Keratinocyte (primary cell): ENCODE results near the gene CXXC5. TPM values are rescaled to one million over a fixed set of nuclear protein-coding genes. Genes with fewer than 3 reads are reported as not detected.

Experiments used
- DNase-seq: peaks from one replicate; pipeline ENCODE4 v3.0.0-alpha.2; 2011; ENCODE audit warnings: low read depth, missing footprints, low spot score
- FAIRE-seq: peaks from 2 replicates; lab custom pipeline; 2011; peaks lifted over from hg19 to GRCh38; lab: Jason Lieb, UNC
- H2AFZ ChIP-seq: 2 replicates; pipeline ENCODE4 v1.6.0; 2012; ENCODE audit warnings: low read length, control low read depth, inconsistent platforms; ENCODE audit not compliant: control insufficient read depth
- H3K27ac ChIP-seq: 2 replicates; pipeline ENCODE4 v1.5.1; 2011; ENCODE audit warnings: low read length; ENCODE audit not compliant: control insufficient read depth, insufficient read depth
- H3K27me3 ChIP-seq: 3 replicates; pipeline ENCODE4 v1.6.0; 2011; ENCODE audit warnings: low read length; ENCODE audit not compliant: control insufficient read depth, insufficient read depth; ENCODE audit errors: extremely low read depth
- H3K36me3 ChIP-seq, 2 experiments: 2 replicates in 1 of 2; 3 replicates in 1 of 2; pipeline ENCODE4 v1.5.1; 2011; ENCODE audit warnings: low read length in 2 of 2, mild to moderate bottlenecking in 1 of 2; ENCODE audit not compliant: control insufficient read depth in 2 of 2, insufficient read depth in 2 of 2; ENCODE audit errors: extremely low read depth in 1 of 2
- H3K4me1 ChIP-seq: 3 replicates; pipeline ENCODE4 v1.5.1; 2011; ENCODE audit warnings: low read length; ENCODE audit not compliant: control insufficient read depth, insufficient read depth; ENCODE audit errors: extremely low read depth
- H3K4me2 ChIP-seq: 3 replicates; pipeline ENCODE4 v1.6.0; 2011; ENCODE audit warnings: low read depth, low read length; ENCODE audit not compliant: control insufficient read depth, insufficient read depth; ENCODE audit errors: extremely low read depth
- H3K4me3 ChIP-seq, 3 experiments: fragments of 200-600 bp in 1 of 3; sonication (generic) in 1 of 3; 2 replicates in 2 of 3; 3 replicates in 1 of 3; pipeline ENCODE4 v1.5.1; 2011 to 2016; ENCODE audit warnings: low read length in 3 of 3, mild to moderate bottlenecking in 3 of 3, control low read depth in 2 of 3, inconsistent platforms in 1 of 3, low read depth in 1 of 3, mixed read lengths in 1 of 3, mixed run types in 1 of 3, moderate library complexity in 1 of 3; ENCODE audit not compliant: control insufficient read depth in 2 of 3, insufficient read depth in 2 of 3; ENCODE audit errors: extremely low read depth in 1 of 3
- H3K79me2 ChIP-seq: 2 replicates; pipeline ENCODE4 v1.6.0; 2012; ENCODE audit warnings: low read length; ENCODE audit not compliant: control insufficient read depth, insufficient read depth
- H3K9ac ChIP-seq: 3 replicates; pipeline ENCODE4 v1.6.0; 2011; ENCODE audit warnings: low read length; ENCODE audit not compliant: control insufficient read depth, insufficient read depth; ENCODE audit errors: extremely low read depth
- H3K9me1 ChIP-seq: 3 replicates; pipeline ENCODE4 v1.6.0; 2011; ENCODE audit warnings: low read length; ENCODE audit not compliant: control insufficient read depth, insufficient read depth; ENCODE audit errors: extremely low read depth
- H3K9me3 ChIP-seq: 2 replicates; pipeline ENCODE4 v1.5.1; 2012; ENCODE audit warnings: low read depth, low read length; ENCODE audit not compliant: control insufficient read depth
- H4K20me1 ChIP-seq: 3 replicates; pipeline ENCODE4 v1.6.0; 2011; ENCODE audit warnings: low read length; ENCODE audit not compliant: control insufficient read depth, insufficient read depth; ENCODE audit errors: extremely low read depth
- EZH2 ChIP-seq: IDR thresholded peaks from one replicate; pipeline ENCODE4 v1.6.1; 2012; ENCODE audit warnings: inconsistent platforms, mild to moderate bottlenecking, low read length, moderate library complexity
- dilution Hi-C: fragments of 300-500 bp; cut with MboI; formaldehyde crosslinking; loops from one replicate; pipeline ENCODE4 v1.7.0; 2020; ENCODE audit warnings: low sequenced_read_pairs; ENCODE audit not compliant: extremely low pct_ligation_motif_present
- polyA plus RNA-seq, 5 experiments: library from polyadenylated mRNA; depleted of rRNA in 3 of 5; stranded (reverse) in 3 of 5; stranded (forward) in 1 of 5; unstranded in 1 of 5; fragments of >200 nt; gene quantifications; 1 replicate in 1 of 5; 2 replicates in 3 of 5; 3 replicates in 1 of 5; pipeline versions ENCODE4 v1.2.1 to v1.2.3, GENCODE V29; 2011 to 2012; ENCODE audit warnings: missing spikeins in 2 of 5, low read depth in 1 of 5, low replicate concordance in 1 of 5
- TF ChIP-seq, protein P1 (sequence below), 3 experiments: IDR thresholded peaks in 1 of 3; conservative IDR thresholded peaks in 1 of 3; optimal IDR thresholded peaks in 1 of 3; 2 replicates in 2 of 3; 3 replicates in 1 of 3; pipeline versions ENCODE3 to v1.5.1; 2011; ENCODE audit warnings: low read length in 3 of 3, mild to moderate bottlenecking in 3 of 3, moderate library complexity in 2 of 3, control low read depth in 1 of 3, inconsistent platforms in 1 of 3; ENCODE audit not compliant: insufficient read depth in 2 of 3; ENCODE audit errors: extremely low read depth in 1 of 3

CXXC5 gene
- polyA plus RNA-seq, 1 donor (not counting 4 experiments of a cell fraction or from before 2014, with no cell fraction given): 1.0 TPM

DNA sequence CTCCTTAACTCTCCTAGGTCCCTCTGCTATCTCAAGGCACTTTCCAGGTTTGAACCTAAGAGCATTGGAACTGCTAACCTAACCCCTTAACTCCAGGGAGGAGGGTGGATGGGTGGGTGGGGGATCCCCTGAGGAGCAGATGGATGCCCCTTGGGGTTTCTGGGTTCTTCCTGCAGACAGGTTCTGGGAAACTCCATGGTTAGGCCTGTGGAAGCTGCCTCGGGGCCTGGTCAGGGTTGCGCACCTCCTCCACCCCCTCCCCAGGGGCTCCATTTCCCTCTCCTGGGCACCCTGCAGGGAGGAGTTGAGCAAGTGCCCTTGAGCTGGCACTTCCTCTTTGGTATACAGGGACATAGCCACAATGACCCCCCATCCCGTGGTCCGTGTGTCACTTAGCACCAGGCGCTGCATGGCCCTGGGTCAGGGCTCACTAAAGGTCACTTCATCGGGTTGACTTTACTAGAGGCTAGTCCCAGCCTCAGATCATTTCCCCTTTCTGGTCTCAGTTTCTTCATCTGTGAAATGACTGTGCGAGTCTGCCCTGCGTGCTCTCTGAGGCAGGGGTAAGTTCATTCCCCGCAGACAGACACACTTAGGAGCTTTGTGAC is 16.0 kb downstream of the CXXC5 start:
- H3K27me3 ChIP-seq: no peaks in the 10 kb centered on the region
- no peak overlapping the region for H2AFZ ChIP-seq
- H3K4me2 ChIP-seq: no peak overlapping the region
- H3K36me3 ChIP-seq: no peaks in the 10 kb centered on the region
- no peaks in the 10 kb centered on the region for H3K9me3 ChIP-seq
- dilution Hi-C loops: no loop called here
- H3K4me1 ChIP-seq: peaks cover 35% of the 10 kb centered on the region
- no peaks in the 10 kb centered on the region for H3K9me1 ChIP-seq
- no peak for TF ChIP-seq EZH2
- TF ChIP-seq, protein P1, sequence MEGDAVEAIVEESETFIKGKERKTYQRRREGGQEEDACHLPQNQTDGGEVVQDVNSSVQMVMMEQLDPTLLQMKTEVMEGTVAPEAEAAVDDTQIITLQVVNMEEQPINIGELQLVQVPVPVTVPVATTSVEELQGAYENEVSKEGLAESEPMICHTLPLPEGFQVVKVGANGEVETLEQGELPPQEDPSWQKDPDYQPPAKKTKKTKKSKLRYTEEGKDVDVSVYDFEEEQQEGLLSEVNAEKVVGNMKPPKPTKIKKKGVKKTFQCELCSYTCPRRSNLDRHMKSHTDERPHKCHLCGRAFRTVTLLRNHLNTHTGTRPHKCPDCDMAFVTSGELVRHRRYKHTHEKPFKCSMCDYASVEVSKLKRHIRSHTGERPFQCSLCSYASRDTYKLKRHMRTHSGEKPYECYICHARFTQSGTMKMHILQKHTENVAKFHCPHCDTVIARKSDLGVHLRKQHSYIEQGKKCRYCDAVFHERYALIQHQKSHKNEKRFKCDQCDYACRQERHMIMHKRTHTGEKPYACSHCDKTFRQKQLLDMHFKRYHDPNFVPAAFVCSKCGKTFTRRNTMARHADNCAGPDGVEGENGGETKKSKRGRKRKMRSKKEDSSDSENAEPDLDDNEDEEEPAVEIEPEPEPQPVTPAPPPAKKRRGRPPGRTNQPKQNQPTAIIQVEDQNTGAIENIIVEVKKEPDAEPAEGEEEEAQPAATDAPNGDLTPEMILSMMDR (optimal IDR thresholded peaks at IDR 0.05 in 1 of 3, IDR thresholded peaks at IDR 0.05 in 1 of 3, conservative IDR thresholded peaks at IDR 0.05 in 1 of 3; ENCODE audit: extremely low read depth in 1 of 3, insufficient read depth in 2 of 3, low read length in 3 of 3): no peak
- no peaks in the 10 kb centered on the region for H3K79me2 ChIP-seq
- H3K9ac ChIP-seq: no peak overlapping the region
- no peak overlapping the region for H3K27ac ChIP-seq
- no peak overlapping the region for H3K4me3 ChIP-seq
- no peak for DNase-seq
- FAIRE-seq: no peak
- H4K20me1 ChIP-seq: no peaks in the 10 kb centered on the region

DNA sequence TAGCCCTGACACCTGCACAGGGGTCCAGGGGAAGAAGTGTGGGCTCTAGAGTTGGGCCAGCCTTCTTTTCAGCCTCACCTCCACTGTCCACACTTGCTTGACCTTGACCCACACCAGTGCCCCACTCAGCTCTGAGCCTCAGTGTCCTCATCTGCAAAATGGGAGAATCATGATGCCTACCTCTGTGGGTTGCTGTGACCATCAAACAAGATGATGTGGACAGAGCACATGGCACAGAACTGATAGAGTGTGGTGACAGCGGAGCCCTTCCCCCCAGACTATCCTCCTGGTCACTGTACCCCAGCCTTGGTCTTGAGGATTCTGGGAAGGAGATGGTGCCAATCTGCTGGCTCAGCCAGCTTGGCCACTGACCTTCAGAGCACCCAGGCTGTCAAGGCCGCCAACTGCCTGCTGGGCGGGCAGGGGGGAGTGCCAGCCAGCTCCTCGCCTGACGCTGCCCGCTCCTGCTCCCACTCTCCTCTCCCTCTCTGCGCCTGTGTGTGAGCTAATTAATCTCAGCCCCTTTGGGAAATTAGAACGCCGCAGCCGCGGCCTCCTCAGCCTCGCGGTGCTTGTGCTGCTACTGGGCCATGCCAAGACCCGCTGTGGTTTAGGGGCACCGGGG is 16.7 kb downstream of the CXXC5 start:
- dilution Hi-C loops: no loop called here

More for the DNA sequence above, 16.7 kb downstream of the CXXC5 start:
- Histone ChIP-seq H3K9me3 (no peaks in the 10 kb centered on the region), H3K4me3 (no peak overlapping the region), H3K27me3 (no peaks in the 10 kb centered on the region), H3K27ac (no peak overlapping the region), H3K36me3 (no peaks in the 10 kb centered on the region), H3K4me1 (peaks cover 33% of the 10 kb centered on the region), H4K20me1 (no peaks in the 10 kb centered on the region), H3K9ac (no peak overlapping the region), H3K79me2 (no peaks in the 10 kb centered on the region), H3K4me2 (no peak overlapping the region), H2AFZ (no peak overlapping the region), H3K9me1 (no peaks in the 10 kb centered on the region)
- TF ChIP-seq, protein P1 (optimal IDR thresholded peaks at IDR 0.05 in 1 of 3, IDR thresholded peaks at IDR 0.05 in 1 of 3, conservative IDR thresholded peaks at IDR 0.05 in 1 of 3; ENCODE audit: extremely low read depth in 1 of 3, insufficient read depth in 2 of 3, low read length in 3 of 3): no peak
- TF ChIP-seq EZH2: no peak
- no peak for FAIRE-seq
- DNase-seq: no peak
